NCI-H2107 treated with DMSO at 0.1 percent for 48 hours (cell line): ENCODE measurements around the gene SMYD3.
A peak's percentile ranks its signal among the peaks of the same experiment; 100 is the strongest.
"Not testable (repeated sequence)": the region's sequence is repeated elsewhere in the genome, so short reads cannot be mapped to it uniquely, and the experiment has no call there.

Experiments used
- DNase-seq: peaks from one replicate; lab custom pipeline; 2025; ENCODE audit not compliant: unreplicated experiment; lab: John Stamatoyannopoulos, UW

Gene SMYD3

DNA sequence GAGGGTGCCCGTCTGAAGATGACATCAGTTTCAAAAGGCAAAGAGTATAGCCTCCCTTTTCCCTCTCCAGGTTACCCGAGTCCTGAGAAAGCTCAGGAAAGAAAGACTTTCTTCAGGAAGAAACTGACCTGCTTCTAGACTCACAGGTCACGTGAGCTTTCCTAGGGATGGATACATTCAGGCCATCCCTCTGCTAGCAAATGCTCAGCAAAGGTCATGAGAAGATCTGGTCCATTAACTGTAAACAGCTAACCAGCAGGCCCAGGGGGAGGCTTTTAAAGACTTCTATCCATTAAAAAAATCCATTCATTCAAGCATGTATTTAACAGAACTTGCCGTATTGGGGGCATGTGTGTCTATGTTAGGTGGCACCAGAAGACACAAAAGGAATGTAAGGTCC lies 746.8 kb downstream of the SMYD3 start:
- DNase-seq: no peak

DNA sequence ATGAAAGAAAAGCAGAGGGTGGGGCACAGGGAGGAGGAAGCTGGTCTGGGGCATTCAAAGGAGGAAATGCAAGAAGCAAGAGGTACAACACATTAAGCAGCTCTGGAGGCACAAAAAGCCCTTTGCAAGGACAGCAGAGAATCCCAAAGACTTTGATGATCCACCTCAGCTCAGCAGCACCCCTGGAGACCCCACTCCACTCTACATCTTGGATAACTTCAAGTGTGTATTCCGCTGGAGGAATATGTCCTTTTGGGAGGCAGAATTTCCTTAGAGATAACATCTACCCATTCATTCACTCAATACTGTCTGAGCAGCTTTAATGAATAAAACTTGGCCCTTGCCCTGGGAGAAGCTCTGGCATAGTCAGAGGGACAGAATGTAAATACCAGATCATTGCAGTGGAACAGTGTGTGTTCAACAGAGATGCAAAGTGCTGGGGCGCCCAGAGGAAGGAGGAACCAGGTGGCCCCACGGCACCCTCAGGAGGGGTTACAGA lies 752.6 kb downstream of the SMYD3 start:
- DNase-seq: no peak

- no peak for DNase-seq
These were observed 753.3 kb downstream of the SMYD3 start for GRCh38 chr1:245753807-245754206.

DNA sequence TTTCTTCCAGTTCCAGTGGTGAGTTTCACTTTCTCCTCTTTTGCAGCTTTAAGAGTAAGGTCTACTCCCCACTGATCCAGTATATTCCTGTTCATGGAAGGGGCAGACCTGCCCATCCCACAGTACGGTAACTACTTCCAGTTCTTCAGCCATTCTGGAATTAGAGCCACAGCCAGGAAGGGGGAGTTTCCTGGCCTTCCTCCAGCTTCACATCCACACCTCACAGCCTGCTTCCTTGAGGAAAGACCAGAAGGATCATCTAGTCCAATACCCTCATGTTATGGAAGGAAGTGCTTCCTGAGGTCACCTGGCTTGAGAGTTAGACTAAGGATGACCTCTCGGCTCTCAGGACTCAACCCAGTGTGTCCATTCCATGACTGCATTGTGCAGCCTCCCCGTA lies 754.5 kb downstream of the SMYD3 start:
- DNase-seq: no peak

- DNase-seq: no peak
These were observed 755.2 kb downstream of the SMYD3 start for GRCh38 chr1:245751726-245752470.

- DNase-seq: no peak
These were observed 756.0 kb downstream of the SMYD3 start for GRCh38 chr1:245751116-245751515.

DNA sequence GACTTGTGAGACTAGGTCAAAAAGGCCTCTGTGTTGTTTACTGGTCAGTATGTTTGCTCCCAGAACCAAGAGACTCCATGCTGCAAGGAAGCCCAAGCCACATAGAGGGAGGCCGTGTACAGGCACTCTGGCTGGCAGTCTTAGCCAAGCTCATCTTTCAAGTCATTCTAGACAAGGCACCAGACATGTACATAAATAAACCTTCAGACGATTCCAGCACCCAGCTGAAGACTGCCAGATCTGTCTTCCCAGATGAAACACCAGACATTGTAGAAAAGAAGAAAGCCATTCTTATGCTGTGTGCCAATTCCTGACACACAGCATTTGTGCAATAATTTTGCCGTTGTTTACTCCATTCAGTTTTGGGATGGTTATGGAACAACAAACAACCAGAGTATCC lies 756.8 kb downstream of the SMYD3 start:
- DNase-seq: no peak

DNA sequence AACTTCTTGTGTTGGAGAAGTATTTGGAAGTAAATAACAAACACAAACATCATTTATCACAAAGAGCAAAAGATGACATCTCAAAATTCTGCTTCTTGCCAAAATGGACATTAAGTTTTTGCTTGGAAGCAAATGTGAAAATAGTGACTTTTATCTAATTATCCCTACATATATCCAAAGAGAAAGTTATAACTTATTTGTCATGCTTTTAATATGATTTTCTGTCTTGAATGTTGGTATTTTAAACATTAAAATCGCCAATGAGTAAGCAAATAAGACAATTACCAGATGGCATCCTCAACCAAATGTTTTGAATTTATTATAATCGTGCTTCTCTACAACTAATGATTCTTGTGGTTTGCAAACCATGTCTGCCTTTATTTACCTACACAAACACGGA lies 758.0 kb downstream of the SMYD3 start:
- DNase-seq: no peak

DNA sequence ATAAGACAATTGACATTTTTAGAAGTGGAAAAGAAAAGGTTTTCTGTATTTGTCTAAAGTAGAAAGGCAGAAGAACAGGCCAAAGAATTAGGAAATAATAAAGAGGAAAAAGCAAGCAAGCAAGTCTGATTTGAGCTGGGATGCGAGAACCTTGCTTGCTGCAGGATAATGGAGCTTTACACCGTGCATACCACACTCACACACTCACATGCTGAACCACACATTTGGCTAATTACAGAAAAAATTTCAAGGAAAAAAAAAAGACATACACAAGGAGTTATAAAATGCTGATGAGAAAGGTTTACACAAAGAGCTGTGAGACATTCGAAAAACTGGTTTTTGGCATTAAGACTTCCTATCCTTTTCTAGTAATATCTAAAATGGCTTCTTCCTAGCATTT lies 758.4 kb downstream of the SMYD3 start:
- no peak for DNase-seq

DNA sequence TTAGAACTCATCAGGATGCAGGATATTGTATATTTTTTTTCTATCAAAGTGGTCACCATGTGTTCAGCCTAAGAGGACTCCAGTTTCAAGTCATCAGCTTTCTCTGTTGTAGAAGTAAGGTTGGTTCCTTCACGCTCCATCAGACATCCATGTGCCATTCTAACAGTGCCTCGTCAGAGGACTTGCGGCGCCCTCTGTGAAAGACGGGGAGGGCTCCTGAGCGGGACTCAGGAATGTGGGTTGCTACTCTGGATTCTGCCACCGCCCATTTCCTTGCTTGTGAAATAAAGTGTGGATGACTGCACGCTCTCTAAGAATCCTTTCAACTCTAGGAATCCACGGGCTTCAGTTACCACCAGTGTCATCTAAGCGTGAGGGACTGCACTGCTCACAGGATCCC lies 758.8 kb downstream of the SMYD3 start:
- no peak for DNase-seq

DNA sequence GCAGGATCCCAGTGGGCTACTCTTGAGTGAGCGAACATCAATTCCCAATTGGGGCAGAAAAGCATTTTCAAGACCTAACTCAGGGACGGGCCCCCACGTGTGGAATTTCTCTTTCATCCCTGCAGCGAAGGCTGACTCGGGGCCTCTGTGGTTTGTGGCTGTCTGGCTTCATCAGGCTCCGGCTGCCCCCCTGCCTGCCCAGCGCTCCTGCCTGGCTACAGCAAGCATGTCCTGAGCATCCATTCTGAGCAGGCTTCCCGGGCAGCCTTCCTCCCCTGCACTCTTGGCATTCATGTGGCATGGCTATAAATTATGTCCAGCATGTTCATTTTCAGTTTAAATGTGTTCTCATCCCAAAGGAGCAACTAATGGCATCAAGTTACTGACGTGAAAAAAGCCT lies 764.2 kb downstream of the SMYD3 start:
- DNase-seq: peak; percentile 27

DNA sequence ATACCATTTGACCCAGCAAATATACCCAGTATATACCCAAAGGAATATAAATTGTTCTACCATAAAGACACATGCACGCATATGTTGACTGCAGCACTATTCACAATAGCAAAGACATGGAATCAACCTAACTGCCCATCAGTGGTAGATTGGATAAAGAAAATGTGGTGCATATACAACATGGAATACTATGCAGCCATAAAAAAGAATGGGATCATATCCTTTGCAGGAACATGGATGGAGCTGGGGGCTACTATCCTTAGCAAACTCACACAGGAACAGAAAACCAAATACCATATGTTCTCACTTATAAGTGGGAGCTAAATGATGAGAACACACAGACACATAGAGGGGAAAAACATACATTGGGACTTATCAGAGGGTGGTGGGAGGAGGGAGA lies 766.7 kb downstream of the SMYD3 start:
- DNase-seq: not testable (repeated sequence)

DNA sequence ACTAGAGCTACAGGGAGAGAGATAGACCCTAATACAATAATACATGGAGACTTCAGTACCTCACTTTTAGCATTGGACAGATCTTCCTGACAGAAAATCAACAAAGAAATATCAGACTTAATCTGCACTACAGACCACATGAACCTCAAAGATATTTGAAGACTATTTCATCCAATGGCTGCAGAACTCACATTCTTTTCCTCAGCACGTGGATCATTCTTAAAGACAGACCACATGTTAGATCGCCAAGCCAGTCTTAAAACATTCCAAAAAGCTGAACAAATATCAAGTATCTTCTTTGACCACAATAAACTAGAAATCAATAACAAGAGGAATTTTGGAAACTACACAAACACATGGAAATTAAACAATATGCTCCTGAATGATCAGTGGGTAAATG lies 776.3 kb downstream of the SMYD3 start:
- no peak for DNase-seq

- not testable (repeated sequence) for DNase-seq
These were observed 779.0 kb downstream of the SMYD3 start for GRCh38 chr1:245728035-245728434.

DNA sequence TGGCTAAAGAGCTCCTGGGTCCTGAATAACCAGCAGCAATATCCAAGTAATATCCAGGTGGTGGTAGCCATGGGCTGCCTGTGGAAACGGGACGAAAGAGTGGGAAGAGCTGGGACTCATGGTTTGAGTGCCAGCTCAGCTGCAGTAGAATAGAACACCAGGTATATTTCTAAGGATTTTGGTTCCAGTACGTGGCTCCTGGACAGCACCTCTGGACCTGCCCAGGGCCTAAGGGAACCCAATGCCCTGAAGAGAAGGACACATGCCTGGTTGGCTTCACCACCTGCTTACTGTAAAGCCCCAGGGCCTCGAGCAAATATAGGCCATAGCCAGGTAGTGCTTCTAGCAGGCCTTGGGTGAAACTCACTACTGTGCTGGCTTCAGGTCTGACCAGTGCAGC lies 785.6 kb downstream of the SMYD3 start:
- no peak for DNase-seq

DNA sequence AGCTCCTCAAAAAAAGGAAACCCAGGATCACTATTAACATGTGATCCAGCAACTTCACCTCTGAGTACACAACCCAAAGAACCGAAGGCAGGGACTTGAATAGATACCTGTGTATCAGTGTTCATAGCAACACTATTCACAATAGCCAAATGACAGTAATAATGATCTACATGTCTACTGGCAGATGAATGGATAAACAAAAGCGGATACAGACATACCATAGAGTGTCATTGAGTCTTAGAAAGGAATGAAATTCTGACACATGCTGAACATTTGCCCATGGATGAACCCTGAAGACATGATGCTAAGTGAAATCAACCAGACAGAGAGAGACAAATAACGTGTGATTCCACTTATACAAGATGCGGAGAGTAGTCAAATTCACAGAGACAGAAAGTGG lies 788.1 kb downstream of the SMYD3 start:
- no peak for DNase-seq

DNA sequence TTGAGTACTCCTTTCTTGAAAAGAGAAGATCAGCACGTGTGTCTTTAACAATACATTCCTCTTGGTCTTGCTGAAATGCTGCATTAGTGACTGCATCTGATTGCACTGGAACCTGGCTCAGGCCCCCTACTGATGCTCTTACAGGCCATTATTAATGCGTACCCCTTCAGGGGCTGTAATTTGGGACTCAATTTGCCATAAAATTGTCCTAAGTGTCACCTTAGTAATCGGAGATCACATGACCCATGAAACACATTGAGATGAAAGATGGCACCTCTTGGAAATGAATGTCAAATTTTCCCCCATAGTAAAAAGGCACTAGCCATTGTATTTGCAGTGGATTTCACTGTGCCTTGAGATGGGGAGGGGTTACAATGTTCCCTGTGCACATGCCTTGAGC lies 789.0 kb downstream of the SMYD3 start:
- DNase-seq: no peak

DNA sequence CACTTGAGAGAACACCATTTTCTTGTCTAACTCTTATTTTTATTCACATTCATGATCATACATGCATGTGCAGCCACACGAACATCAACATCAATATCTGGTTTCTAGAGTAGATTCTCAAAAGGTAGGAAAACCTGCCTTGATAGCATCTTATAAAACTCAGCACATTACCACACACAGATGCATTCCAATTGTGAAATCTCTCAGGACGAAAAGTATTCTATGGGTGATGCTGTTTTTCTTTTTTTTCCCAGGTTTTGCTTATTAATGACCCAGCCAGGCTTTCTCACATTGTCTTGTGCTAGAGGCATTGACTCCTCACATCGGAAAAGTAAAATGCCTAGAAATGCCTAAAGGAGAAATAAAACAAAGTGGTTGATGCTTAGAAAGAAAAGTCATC lies 789.5 kb downstream of the SMYD3 start:
- no peak for DNase-seq

GRCh38 chr1:245716561-245716960 lies 790.5 kb downstream of the SMYD3 start:
- no peak for DNase-seq

DNA sequence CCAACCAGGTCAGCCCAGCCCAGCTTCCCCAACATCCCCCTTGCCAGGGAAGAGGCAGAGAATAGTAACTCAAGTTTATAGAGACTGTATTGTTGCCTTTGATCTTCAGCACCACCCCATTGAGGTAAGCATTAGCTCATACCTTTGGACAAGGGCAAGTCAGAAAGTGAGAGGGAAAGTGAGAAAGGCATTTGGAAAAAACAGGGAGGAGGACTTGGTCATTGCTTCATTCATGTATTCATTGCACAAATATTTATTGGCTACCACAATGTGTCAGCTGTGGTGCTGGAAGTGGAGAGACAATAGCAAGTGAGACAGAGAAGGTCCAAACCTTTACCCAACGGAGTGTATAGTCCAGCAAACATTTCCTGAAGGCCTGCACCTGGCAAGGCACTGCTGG lies 791.1 kb downstream of the SMYD3 start:
- DNase-seq: no peak

- peak; percentile 6 for DNase-seq
These were observed 791.8 kb downstream of the SMYD3 start for GRCh38 chr1:245715291-245715701.

DNA sequence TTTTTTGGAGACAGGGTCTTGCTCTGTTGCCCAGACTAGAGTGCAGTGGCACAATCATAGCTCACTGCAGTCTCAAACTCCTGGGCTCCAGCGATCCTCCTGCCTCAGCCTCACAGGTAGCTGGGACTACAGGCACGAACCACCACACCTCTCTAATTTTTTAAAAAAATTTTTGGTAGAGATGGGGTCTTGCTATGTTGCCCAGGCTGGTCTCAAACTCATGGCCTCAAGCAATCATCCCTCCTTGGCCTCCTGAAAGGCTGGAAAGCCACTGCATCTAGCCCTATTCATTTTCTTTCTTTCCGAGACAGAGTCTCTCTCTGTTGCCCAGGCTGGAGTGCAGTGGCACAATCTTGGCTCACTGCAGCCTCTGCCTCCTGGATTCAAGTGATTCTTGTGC lies 793.1 kb downstream of the SMYD3 start:
- not testable (repeated sequence) for DNase-seq
